HEK293T (cell line): ENCODE results near the gene ARMC7.

Experiments
- CTCF ChIA-PET: fragments of 350-600 bp; formaldehyde crosslinking; extraction: SDS; loops from one replicate; lab custom pipeline; 2021; ENCODE audit warnings: antibody characterized with exemption, inconsistent platforms; lab: Yijun Ruan, JAX
- POLR2A ChIA-PET: fragments of 350-600 bp; formaldehyde crosslinking; extraction: SDS; loops from one replicate; lab custom pipeline; 2020; ENCODE audit warnings: antibody characterized with exemption, inconsistent platforms; lab: Yijun Ruan, JAX
- DNase-seq: peaks from one replicate; pipeline ENCODE4 v3.0.0; 2012; ENCODE audit warnings: mixed read lengths; ENCODE audit errors: extremely low spot score
- ARNT ChIP-seq: fragments of 450-650 bp; IDR thresholded peaks from 2 replicates; pipeline ENCODE4 v1.6.1; 2017; ENCODE audit warnings: mild to moderate bottlenecking
- BHLHE40 ChIP-seq: fragments of 450-650 bp; IDR thresholded peaks from 2 replicates; pipeline ENCODE4 v1.6.1; 2016; ENCODE audit warnings: mild to moderate bottlenecking, moderate library complexity, borderline replicate concordance
- CTBP1 ChIP-seq: fragments of 450-650 bp; IDR thresholded peaks from 2 replicates; pipeline ENCODE4 v1.6.1; 2016; ENCODE audit warnings: borderline replicate concordance
- ELF4 ChIP-seq: fragments of 450-650 bp; IDR thresholded peaks from 2 replicates; pipeline ENCODE4 v1.6.1; 2017; ENCODE audit warnings: antibody characterized with exemption
- FOXA1 ChIP-seq: fragments of 450-650 bp; IDR thresholded peaks from 2 replicates; pipeline ENCODE4 v1.6.1; 2016; ENCODE audit warnings: mild to moderate bottlenecking
- FOXK2 ChIP-seq: fragments of 450-650 bp; IDR thresholded peaks from 2 replicates; pipeline ENCODE4 v1.6.1; 2016; ENCODE audit warnings: mild to moderate bottlenecking
- FOXM1 ChIP-seq: fragments of 450-650 bp; IDR thresholded peaks from 2 replicates; pipeline ENCODE4 v1.6.1; 2017; ENCODE audit warnings: mild to moderate bottlenecking, borderline replicate concordance
- HDGF ChIP-seq: fragments of 450-650 bp; IDR thresholded peaks from 2 replicates; pipeline ENCODE4 v1.6.1; 2017; ENCODE audit warnings: antibody characterized with exemption, borderline replicate concordance
- L3MBTL2 ChIP-seq: fragments of 450-650 bp; conservative IDR thresholded peaks from 2 replicates; pipeline ENCODE4 v1.6.1; 2016; ENCODE audit warnings: mild to moderate bottlenecking
- LEF1 ChIP-seq: fragments of 450-650 bp; IDR thresholded peaks from 2 replicates; pipeline ENCODE4 v1.6.1; 2017; ENCODE audit warnings: mild to moderate bottlenecking, borderline replicate concordance
- NFRKB ChIP-seq: fragments of 450-650 bp; IDR thresholded peaks from 2 replicates; pipeline ENCODE4 v1.6.1; 2016; ENCODE audit warnings: mild to moderate bottlenecking, moderate library complexity
- PKNOX1 ChIP-seq: fragments of 450-650 bp; IDR thresholded peaks from 2 replicates; pipeline ENCODE4 v1.6.1; 2016
- SP1 ChIP-seq: fragments of 450-650 bp; IDR thresholded peaks from 2 replicates; pipeline ENCODE4 v1.6.1; 2017
- SUZ12 ChIP-seq: fragments of 450-650 bp; IDR thresholded peaks from 2 replicates; pipeline ENCODE4 v1.6.1; 2016; ENCODE audit warnings: mild to moderate bottlenecking
- TARDBP ChIP-seq: fragments of 450-650 bp; IDR thresholded peaks from 2 replicates; pipeline ENCODE4 v1.6.1; 2016
- ZNF384 ChIP-seq: fragments of 450-650 bp; IDR thresholded peaks from 2 replicates; pipeline ENCODE4 v1.6.1; 2016

Gene ARMC7

GRCh38 chr17:75075597-75076336 lies 34.0 kb upstream of the ARMC7 start:
- CTCF ChIA-PET = no interaction called here
- TF ChIP-seq BHLHE40 (no peak), FOXA1 (no peak), SP1 (no peak), TARDBP (no peak), ZNF384 (no peak), NFRKB (no peak), ARNT (no peak), LEF1 (no peak), PKNOX1 (no peak), L3MBTL2 (no peak), ELF4 (no peak), FOXK2 (no peak), CTBP1 (no peak), HDGF (no peak), FOXM1 (no peak), SUZ12 (no peak)
- POLR2A ChIA-PET = interaction anchor here (0.9 to 2.0 kb wide), 4 partner anchors 34 to 63 kb away, joined by 3 to 7 read pairs (median 4); partner anchors contain the start of genes ARMC7, MRPL58 and NT5C
- DNase-seq = no peak

- no peak for TF ChIP-seq TARDBP
- TF ChIP-seq L3MBTL2 = no peak
- no peak for TF ChIP-seq SUZ12
- no peak for TF ChIP-seq ELF4
- TF ChIP-seq ZNF384 = no peak
- no peak for TF ChIP-seq ARNT
- TF ChIP-seq FOXM1 = no peak
- no peak for TF ChIP-seq HDGF
- TF ChIP-seq SP1 = no peak
- TF ChIP-seq NFRKB = no peak
- ChIA-PET POLR2A (interaction anchor here (0.9 to 1.2 kb wide), 2 partner anchors 32 to 64 kb away, joined by 3 to 5 read pairs; partner anchors contain the start of genes ARMC7 and MRPL58), CTCF (no interaction called here)
- DNase-seq = no peak
Observed at GRCh38 chr17:75077072-75077495, 32.7 kb upstream of the ARMC7 start.

GRCh38 chr17:75077496-75078283 lies 32.1 kb upstream of the ARMC7 start:
- no peak for DNase-seq
- TF ChIP-seq SUZ12 (no peak), ARNT (no peak), FOXA1 (no peak), ELF4 (no peak), ZNF384 (no peak), BHLHE40 (no peak), CTBP1 (no peak), FOXK2 (no peak), NFRKB (no peak), LEF1 (no peak), PKNOX1 (no peak), TARDBP (no peak), FOXM1 (no peak), SP1 (no peak), HDGF (no peak)
- ChIA-PET POLR2A (interaction anchor here (1.0 to 1.5 kb wide), 3 partner anchors 7 to 43 kb away, joined by 3 to 10 read pairs (median 3); partner anchors contain the start of gene SLC16A5), CTCF (interaction anchor here (0.6 to 1.0 kb wide), 4 partner anchors 14 to 117 kb away, joined by 3 to 4 read pairs (median 4); no protein-coding TSS in a partner anchor)

GRCh38 chr17:75078284-75079022 lies 31.3 kb upstream of the ARMC7 start:
- POLR2A ChIA-PET = interaction anchor here (0.6 to 1.5 kb wide), 5 partner anchors 8 to 451 kb away, joined by 3 to 10 read pairs (median 3); partner anchors contain the start of genes ARMC7 and SLC16A5
- CTCF ChIA-PET = interaction anchor here (0.6 to 1.0 kb wide), 5 partner anchors 15 to 123 kb away, joined by 3 to 4 read pairs (median 3); no protein-coding TSS in a partner anchor
- TF ChIP-seq ZNF384 = no peak
- TF ChIP-seq BHLHE40 = no peak
- TF ChIP-seq ARNT = no peak
- no peak for TF ChIP-seq ELF4
- no peak for TF ChIP-seq SP1
- no peak for TF ChIP-seq FOXM1
- TF ChIP-seq PKNOX1 = no peak
- no peak for TF ChIP-seq SUZ12
- no peak for TF ChIP-seq L3MBTL2
- DNase-seq = no peak

GRCh38 chr17:75079023-75079373 lies 30.8 kb upstream of the ARMC7 start:
- POLR2A ChIA-PET = interaction anchor here (0.6 to 1.5 kb wide), 5 partner anchors 9 to 451 kb away, joined by 3 to 10 read pairs (median 3); partner anchors contain the start of genes ARMC7 and SLC16A5
- CTCF ChIA-PET = interaction anchor here (1.0 kb wide), 2 partner anchors 19 to 123 kb away, joined by 3 to 4 read pairs; no protein-coding TSS in a partner anchor
- DNase-seq = no peak
- TF ChIP-seq NFRKB (no peak), ARNT (no peak), HDGF (no peak), SP1 (no peak), SUZ12 (no peak), TARDBP (no peak), BHLHE40 (no peak), CTBP1 (no peak), ELF4 (no peak), FOXK2 (no peak), PKNOX1 (no peak)
